Epidermal melanocyte (primary cell): ENCODE results near the gene SPAG5.

ENCODE experiments used
- DNase-seq: peaks from one replicate; pipeline ENCODE4 v3.0.0; 2011; ENCODE audit warnings: low spot score; ENCODE audit not compliant: insufficient read length

SPAG5 gene

GRCh38 chr17:28598799-28599310 lies at the start of gene SPAG5:
SPAG5 (minus strand) TSS chr17:28599025; CDS start chr17:28598946, 79 bp downstream.
- DNase-seq = peak; percentile 97

GRCh38 chr17:28646039-28646754 lies 47.4 kb upstream of the SPAG5 start:
- DNase-seq = no peak

- no peak for DNase-seq
Measured at GRCh38 chr17:28645576-28645939, 46.7 kb upstream of the SPAG5 start.

GRCh38 chr17:28644787-28645575 lies 46.2 kb upstream of the SPAG5 start, which contains the start of gene BLTP2:
BLTP2 (minus strand) TSS chr17:28645158; CDS start chr17:28645056, 102 bp downstream.
- peak; percentile 90 for DNase-seq

- peak; percentile 54 for DNase-seq
Measured at GRCh38 chr17:28643983-28644786, 45.4 kb upstream of the SPAG5 start.

- no peak for DNase-seq
Measured at GRCh38 chr17:28641579-28641978, 42.8 kb upstream of the SPAG5 start.

- no peak for DNase-seq
Measured at GRCh38 chr17:28635506-28635905, 36.7 kb upstream of the SPAG5 start.

GRCh38 chr17:28634206-28634865 lies 35.5 kb upstream of the SPAG5 start:
- DNase-seq = no peak

GRCh38 chr17:28626818-28627217 lies 28.0 kb upstream of the SPAG5 start:
- no peak for DNase-seq

GRCh38 chr17:28624148-28624547 lies 25.3 kb upstream of the SPAG5 start:
- no peak for DNase-seq

GRCh38 chr17:28623696-28624095 lies 24.9 kb upstream of the SPAG5 start:
- no peak for DNase-seq

- no peak for DNase-seq
Measured at GRCh38 chr17:28622186-28622585, 23.4 kb upstream of the SPAG5 start.

GRCh38 chr17:28620010-28620409 lies 21.2 kb upstream of the SPAG5 start:
- DNase-seq = no peak

GRCh38 chr17:28618464-28618863 lies 19.6 kb upstream of the SPAG5 start:
- DNase-seq = no peak

GRCh38 chr17:28616281-28616680 lies 17.5 kb upstream of the SPAG5 start:
- DNase-seq = no peak

GRCh38 chr17:28615260-28615940 lies 16.6 kb upstream of the SPAG5 start:
- DNase-seq = no peak

GRCh38 chr17:28613931-28614381 lies 15.1 kb upstream of the SPAG5 start, which contains the start of gene RSKR:
RSKR (minus strand) TSS chr17:28614185; CDS start chr17:28614161, 24 bp downstream.
- DNase-seq = no peak

GRCh38 chr17:28612936-28613872 lies 14.4 kb upstream of the SPAG5 start:
- peak; percentile 31 for DNase-seq

- no peak for DNase-seq
Measured at GRCh38 chr17:28612531-28612930, 13.7 kb upstream of the SPAG5 start.
